Heart left ventricle (tissue), 13 donors: Measurements from ENCODE around the gene PKD1.

Experiments
- CTCF ChIP-seq, 12 donors: fragments of 200-600 bp; sonication (generic) in 4 of 12; IDR thresholded peaks; one replicate each; pipeline versions ENCODE4 v1.5.0 to v1.8.0; 2018 to 2022; ENCODE audit warnings: antibody characterized with exemption in 12 of 12, mild to moderate bottlenecking in 5 of 12
- POLR2A ChIP-seq, 2 donors: fragments of 450-650 bp; IDR thresholded peaks; one replicate each; pipeline ENCODE4 v1.6.1; 2017; ENCODE audit warnings: antibody characterized with exemption in 2 of 2, mild to moderate bottlenecking in 2 of 2, moderate library complexity in 2 of 2
- donor health status: ischemic (EF 13 %, LVEDD 7.1; RV severe dilation, severe dysfunction).
- donor health status: DM: no; HTN: yes; CAD: no.
- donor health status: DM: no; HTN: no; CAD: no.
- donor health status: ischemic (EF 25% LVEDD 6.9; RV normal size, moderate dysfunction).
- donor health status: ischemic (EF 25% LVEDD 5.7; RV mildly dilated, moderate dysfunction).
- donor health status: ischemic (EF 35%, LVEDD 5.7; RV mildly dilated, moderate dysfunction).
- donor health status: nonischemic (EF 11% LVEDD 7.7; RV severe dilation, severe dysfunction).
- donor health status: DM: yes; HTN: yes; CAD: no.
- donor health status: PGD.
- donor health status: ischemic (EF 29% LVEDD 5.4; RV normal size, mild dysfunction).
- donor health status: nonischemic (EF 23%, LVEDD 6.1; RV moderate dilation, normal function).

DNA sequence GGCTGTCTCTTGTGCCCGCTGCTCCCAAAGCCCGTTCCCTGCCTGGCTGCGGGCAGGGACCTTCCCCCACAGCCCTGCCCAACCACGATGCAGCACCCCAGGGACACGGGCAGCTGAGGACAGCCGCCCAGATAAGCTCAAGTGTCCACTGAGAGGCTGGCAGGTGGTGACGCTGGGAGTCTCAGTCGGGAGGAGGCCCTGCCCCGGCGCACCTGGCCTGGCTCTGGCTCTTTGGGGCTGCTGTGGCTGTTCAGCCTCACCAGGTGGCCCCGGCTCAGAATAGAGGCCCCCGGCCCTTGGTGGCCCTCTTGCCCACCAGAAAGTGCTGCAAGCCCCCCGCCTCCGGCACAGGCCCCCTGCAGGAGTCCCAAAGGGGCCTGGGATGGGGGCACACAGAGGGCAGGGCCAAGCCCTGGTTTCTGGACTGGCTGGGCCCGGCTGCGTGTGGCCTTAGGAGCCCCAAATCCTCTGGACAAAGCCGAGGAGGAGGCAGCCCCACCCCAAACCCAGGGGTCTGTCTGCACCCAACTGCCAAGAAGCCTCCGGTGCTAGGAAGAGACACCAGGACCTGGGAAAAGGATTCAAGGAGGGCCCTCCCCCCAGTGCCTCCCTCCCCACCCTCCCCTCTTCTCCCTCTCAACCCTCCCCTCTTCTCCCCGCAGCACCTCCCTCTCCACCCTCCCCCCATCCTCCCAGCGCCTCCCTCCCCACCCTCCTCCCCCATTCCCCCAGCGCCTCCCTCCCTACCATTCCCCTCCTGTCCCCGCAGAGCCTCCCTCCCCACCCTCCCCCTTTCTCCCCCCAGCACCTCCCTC is 93.3 kb downstream of the PKD1 start:
- no peak for TF ChIP-seq CTCF (IDR thresholded peaks at IDR 0.05)
- no peak for TF ChIP-seq POLR2A (IDR thresholded peaks at IDR 0.05)
